HepG2 (cell line): Measurements from ENCODE around the gene C20orf204. TPM values are rescaled to one million over a fixed set of nuclear protein-coding genes. Genes with fewer than 3 reads are reported as not detected.

ENCODE experiments used
- CBFB ChIP-seq: sonication (generic); formaldehyde crosslinking; IDR thresholded peaks from 2 replicates; pipeline ENCODE4 v1.4.0; 2020; ENCODE audit warnings: missing genetic modification reagents
- POLR2G ChIP-seq: fragments of 200-400 bp; formaldehyde crosslinking; IDR thresholded peaks from 2 replicates; pipeline ENCODE4 v1.6.1; 2018; ENCODE audit warnings: mild to moderate bottlenecking, low read depth, low read length, moderate library complexity
- RXRA ChIP-seq: sonication (generic); formaldehyde crosslinking; IDR thresholded peaks from 2 replicates; pipeline ENCODE4 v1.5.1; 2020; ENCODE audit warnings: missing genetic modification reagents
- SKI ChIP-seq: fragments of 450-650 bp; IDR thresholded peaks from one replicate; pipeline ENCODE4 v1.6.1; 2018; ENCODE audit warnings: mild to moderate bottlenecking; ENCODE audit not compliant: partially characterized antibody
- SMC3 ChIP-seq: IDR thresholded peaks from 2 replicates; pipeline ENCODE4 v1.6.1; 2011; ENCODE audit warnings: low read length, improper control_type of control experiment
- SP4 ChIP-seq: sonication (generic); formaldehyde crosslinking; IDR thresholded peaks from 2 replicates; pipeline ENCODE4 v1.8.1; 2023; ENCODE audit warnings: mild to moderate bottlenecking, missing genetic modification reagents
- SUZ12 ChIP-seq: fragments of 150-350 bp; IDR thresholded peaks from 2 replicates; pipeline ENCODE4 v1.6.1; 2014; ENCODE audit warnings: low read depth, low read length
- TAF15 ChIP-seq: fragments of 200-400 bp; formaldehyde crosslinking; IDR thresholded peaks from one replicate; pipeline ENCODE4 v1.6.1; 2018; ENCODE audit warnings: mild to moderate bottlenecking, low read depth, low read length; ENCODE audit not compliant: poor library complexity, severe bottlenecking
- ZNF12 ChIP-seq: sonication (generic); formaldehyde crosslinking; IDR thresholded peaks from 2 replicates; pipeline ENCODE4 v1.5.0; 2020; ENCODE audit warnings: missing genetic modification reagents
- ZNF562 ChIP-seq: sonication (generic); formaldehyde crosslinking; IDR thresholded peaks from 2 replicates; pipeline ENCODE4 v1.8.0; 2022; ENCODE audit warnings: missing genetic modification reagents, borderline replicate concordance
- ZNF607 ChIP-seq: sonication (generic); formaldehyde crosslinking; IDR thresholded peaks from 2 replicates; pipeline ENCODE4 v1.5.1; 2020; ENCODE audit warnings: missing genetic modification reagents, mild to moderate bottlenecking, borderline replicate concordance
- ZNF768 ChIP-seq: sonication (generic); formaldehyde crosslinking; IDR thresholded peaks from 2 replicates; pipeline ENCODE4 v1.4.0; 2020; ENCODE audit warnings: missing genetic modification reagents
- polyA plus RNA-seq, 8 experiments: library from polyadenylated mRNA; depleted of rRNA in 3 of 8; stranded (reverse) in 7 of 8; unstranded in 1 of 8; fragments of >200 nt; fragmentation: Illumina TruSeq in 4 of 8; extraction: Trizol in 4 of 8; gene quantifications; 2 replicates each; pipeline versions ENCODE4 v1.2.1 to v1.2.3, GENCODE V29; 2011 to 2016; ENCODE audit warnings: low read depth in 4 of 8, missing spikeins in 1 of 8, mixed read lengths in 1 of 8; ENCODE audit not compliant: insufficient read depth in 1 of 8
- total RNA-seq, 5 experiments: library from RNA; depleted of rRNA; stranded (reverse); fragments of >200 nt; fragmentation: Illumina TruSeq; extraction: Trizol; gene quantifications; 2 replicates each; pipeline ENCODE4 v1.2.3, GENCODE V29; 2016; ENCODE audit warnings: low read depth in 1 of 5
- TF ChIP-seq, protein P1 (sequence below): sonication (generic); formaldehyde crosslinking; IDR thresholded peaks from 2 replicates; pipeline ENCODE4 v1.4.0; 2020; ENCODE audit warnings: missing genetic modification reagents
- TF ChIP-seq, protein P2 (sequence below): fragments of 450-650 bp; IDR thresholded peaks from 2 replicates; pipeline ENCODE4 v1.6.1; 2016
- TF ChIP-seq, protein P3 (sequence below): sonication (generic); formaldehyde crosslinking; IDR thresholded peaks from 2 replicates; pipeline ENCODE4 v1.5.0; 2020; ENCODE audit warnings: mild to moderate bottlenecking, low read depth, missing genetic modification reagents, borderline replicate concordance
- TF ChIP-seq, protein P4 (sequence below): sonication (generic); formaldehyde crosslinking; IDR thresholded peaks from 2 replicates; pipeline ENCODE4 v1.8.0; 2022; ENCODE audit warnings: missing genetic modification reagents, low read depth, mild to moderate bottlenecking, borderline replicate concordance
- TF ChIP-seq, protein P5 (sequence below): sonication (generic); formaldehyde crosslinking; IDR thresholded peaks from 2 replicates; pipeline ENCODE4 v1.8.0; 2023; ENCODE audit warnings: mild to moderate bottlenecking, missing genetic modification reagents

The C20orf204 gene
- total and polyA plus RNA-seq, 2 of the 13 experiments (the other 11 are each of a cell fraction or from before 2014, with no cell fraction given), result 22.1 to 80.0 TPM

DNA sequence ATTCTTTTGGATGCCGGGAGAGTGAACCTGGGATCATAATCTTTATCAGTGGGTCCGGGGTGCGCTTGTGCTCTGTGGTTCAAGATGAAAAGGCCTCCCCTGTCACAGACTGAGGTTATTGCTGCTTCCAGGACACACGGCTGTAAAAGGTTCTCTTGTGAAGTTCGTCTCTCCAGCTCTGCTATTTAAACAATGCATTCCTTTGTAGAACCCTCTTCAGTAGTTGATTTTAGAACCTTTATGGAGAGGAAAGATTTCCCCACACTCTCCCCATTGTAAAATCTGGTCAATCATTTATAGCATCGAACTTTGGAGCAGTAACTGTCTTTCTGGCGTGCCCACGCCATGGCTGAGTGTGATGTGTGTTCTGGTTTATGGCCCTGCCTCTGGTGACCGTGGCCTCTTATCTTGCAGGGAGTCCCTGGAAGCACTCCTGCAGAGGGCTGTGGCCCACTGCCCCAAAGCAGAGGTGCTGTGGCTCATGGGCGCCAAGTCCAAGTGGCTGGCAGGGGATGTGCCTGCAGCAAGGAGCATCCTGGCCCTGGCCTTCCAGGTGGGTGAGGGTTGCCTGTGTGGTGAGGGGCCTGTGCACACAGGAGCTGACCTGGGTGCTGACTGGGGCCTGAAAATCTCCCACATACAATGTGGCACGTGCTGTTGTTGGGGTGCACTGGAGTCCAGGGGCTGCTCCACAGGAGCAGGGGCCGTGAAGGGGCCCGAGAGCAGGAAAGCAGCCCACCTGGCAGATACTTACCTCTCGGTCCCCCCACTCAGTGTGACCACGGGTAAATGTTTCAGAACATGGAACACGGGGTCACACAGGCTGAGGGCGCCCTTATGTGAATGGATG lies 11.6 kb upstream of the C20orf204 start (continued):
- no peak for TF ChIP-seq ZNF607
- TF ChIP-seq ZNF562, result no peak
- TF ChIP-seq, protein P1, sequence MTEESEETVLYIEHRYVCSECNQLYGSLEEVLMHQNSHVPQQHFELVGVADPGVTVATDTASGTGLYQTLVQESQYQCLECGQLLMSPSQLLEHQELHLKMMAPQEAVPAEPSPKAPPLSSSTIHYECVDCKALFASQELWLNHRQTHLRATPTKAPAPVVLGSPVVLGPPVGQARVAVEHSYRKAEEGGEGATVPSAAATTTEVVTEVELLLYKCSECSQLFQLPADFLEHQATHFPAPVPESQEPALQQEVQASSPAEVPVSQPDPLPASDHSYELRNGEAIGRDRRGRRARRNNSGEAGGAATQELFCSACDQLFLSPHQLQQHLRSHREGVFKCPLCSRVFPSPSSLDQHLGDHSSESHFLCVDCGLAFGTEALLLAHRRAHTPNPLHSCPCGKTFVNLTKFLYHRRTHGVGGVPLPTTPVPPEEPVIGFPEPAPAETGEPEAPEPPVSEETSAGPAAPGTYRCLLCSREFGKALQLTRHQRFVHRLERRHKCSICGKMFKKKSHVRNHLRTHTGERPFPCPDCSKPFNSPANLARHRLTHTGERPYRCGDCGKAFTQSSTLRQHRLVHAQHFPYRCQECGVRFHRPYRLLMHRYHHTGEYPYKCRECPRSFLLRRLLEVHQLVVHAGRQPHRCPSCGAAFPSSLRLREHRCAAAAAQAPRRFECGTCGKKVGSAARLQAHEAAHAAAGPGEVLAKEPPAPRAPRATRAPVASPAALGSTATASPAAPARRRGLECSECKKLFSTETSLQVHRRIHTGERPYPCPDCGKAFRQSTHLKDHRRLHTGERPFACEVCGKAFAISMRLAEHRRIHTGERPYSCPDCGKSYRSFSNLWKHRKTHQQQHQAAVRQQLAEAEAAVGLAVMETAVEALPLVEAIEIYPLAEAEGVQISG (CRISPR knock-in tag), result peak; percentile 77
- TF ChIP-seq, protein P2, sequence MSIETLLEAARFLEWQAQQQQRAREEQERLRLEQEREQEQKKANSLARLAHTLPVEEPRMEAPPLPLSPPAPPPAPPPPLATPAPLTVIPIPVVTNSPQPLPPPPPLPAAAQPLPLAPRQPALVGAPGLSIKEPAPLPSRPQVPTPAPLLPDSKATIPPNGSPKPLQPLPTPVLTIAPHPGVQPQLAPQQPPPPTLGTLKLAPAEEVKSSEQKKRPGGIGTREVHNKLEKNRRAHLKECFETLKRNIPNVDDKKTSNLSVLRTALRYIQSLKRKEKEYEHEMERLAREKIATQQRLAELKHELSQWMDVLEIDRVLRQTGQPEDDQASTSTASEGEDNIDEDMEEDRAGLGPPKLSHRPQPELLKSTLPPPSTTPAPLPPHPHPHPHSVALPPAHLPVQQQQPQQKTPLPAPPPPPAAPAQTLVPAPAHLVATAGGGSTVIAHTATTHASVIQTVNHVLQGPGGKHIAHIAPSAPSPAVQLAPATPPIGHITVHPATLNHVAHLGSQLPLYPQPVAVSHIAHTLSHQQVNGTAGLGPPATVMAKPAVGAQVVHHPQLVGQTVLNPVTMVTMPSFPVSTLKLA, result peak; percentile 38
- TF ChIP-seq SP4, result no peak
- peak; percentile 79; the same call in 1 of the 2 replicates for TF ChIP-seq ZNF768 (CRISPR knock-in tag)
- peak; percentile 57; the same call in 1 of the 2 replicates for TF ChIP-seq ZNF12 (CRISPR knock-in tag)
- TF ChIP-seq, protein P3, sequence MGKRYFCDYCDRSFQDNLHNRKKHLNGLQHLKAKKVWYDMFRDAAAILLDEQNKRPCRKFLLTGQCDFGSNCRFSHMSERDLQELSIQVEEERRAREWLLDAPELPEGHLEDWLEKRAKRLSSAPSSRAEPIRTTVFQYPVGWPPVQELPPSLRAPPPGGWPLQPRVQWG (CRISPR knock-in tag), result no peak
- no peak for TF ChIP-seq SUZ12
- TF ChIP-seq, protein P4, sequence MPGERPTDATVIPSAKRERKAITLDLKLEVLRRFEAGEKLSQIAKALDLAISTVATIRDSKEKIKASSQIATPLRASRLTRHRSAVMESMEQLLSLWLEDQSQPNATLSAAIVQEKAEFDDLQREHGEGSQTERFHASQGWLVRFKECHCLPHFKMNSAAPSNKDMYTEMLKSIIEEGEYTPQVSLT (CRISPR knock-in tag), result no peak; the same call in 1 of the 2 replicates
- TF ChIP-seq SMC3, result peak; percentile 46
- TF ChIP-seq RXRA (CRISPR knock-in tag), result peak; percentile 75
- TF ChIP-seq, protein P5, sequence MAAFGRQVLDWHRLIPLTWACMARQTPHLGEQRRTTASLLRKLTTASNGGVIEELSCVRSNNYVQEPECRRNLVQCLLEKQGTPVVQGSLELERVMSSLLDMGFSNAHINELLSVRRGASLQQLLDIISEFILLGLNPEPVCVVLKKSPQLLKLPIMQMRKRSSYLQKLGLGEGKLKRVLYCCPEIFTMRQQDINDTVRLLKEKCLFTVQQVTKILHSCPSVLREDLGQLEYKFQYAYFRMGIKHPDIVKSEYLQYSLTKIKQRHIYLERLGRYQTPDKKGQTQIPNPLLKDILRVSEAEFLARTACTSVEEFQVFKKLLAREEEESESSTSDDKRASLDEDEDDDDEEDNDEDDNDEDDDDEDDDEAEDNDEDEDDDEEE (CRISPR knock-in tag), result 0 out of 2 replicates have a peak, but pooled peaks have one; percentile 44
- TF ChIP-seq TAF15, result peak; percentile 80
- peak; percentile 87 for TF ChIP-seq SKI
- TF ChIP-seq POLR2G, result peak; percentile 97
- no peak; the same call in none of the 2 replicates for TF ChIP-seq CBFB (CRISPR knock-in tag)
